GM11168 (cell line): ENCODE data around the gene POLK.
"Not testable (repeated sequence)": the region's sequence is repeated elsewhere in the genome, so short reads cannot be mapped to it uniquely, and the experiment has no call there.

Source experiments
- in situ Hi-C: fragments of 300-500 bp; cut with MboI; formaldehyde crosslinking; loops from one replicate; pipeline ENCODE4 v1.12.0; 2022; ENCODE audit warnings: low sequenced_read_pairs; ENCODE audit not compliant: unreplicated experiment

The POLK gene

DNA sequence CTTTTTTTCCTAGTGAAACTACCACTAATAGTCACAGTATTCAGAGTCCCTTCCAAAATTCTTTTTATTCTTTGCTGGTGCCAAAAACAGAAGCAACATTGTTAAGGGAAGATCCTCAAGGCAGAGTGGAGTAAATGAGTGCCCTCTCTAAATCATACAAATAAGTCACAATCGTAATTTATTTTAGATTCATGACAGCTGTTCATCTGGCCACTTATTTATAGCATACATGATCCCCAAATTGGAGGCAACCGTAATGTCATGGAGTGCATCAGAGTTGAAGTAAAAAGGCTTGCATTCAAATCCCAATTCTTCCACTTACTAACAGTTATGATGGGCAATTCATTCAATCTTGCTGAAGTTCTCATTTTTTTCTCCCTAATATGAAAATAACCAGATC, 33.4 kb downstream of the POLK start:
- in situ Hi-C loops: no loop called here

DNA sequence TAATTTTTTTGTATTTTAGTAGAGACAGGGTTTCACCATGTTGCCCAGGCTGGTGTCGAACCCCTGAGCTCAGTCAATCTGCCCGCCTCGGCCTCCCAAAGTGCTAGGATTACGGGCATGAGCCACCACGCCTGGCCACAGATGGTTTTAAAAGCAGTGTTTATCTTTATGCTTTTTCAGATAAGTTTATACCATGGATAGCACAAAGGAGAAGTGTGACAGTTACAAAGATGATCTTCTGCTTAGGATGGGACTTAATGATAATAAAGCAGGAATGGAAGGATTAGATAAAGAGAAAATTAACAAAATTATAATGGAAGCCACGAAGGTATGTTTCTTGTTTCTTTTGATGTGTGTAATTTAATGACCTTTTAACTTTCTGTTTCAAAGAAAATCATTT, 35.1 kb downstream of the POLK start:
- in situ Hi-C loops: no loop called here

DNA sequence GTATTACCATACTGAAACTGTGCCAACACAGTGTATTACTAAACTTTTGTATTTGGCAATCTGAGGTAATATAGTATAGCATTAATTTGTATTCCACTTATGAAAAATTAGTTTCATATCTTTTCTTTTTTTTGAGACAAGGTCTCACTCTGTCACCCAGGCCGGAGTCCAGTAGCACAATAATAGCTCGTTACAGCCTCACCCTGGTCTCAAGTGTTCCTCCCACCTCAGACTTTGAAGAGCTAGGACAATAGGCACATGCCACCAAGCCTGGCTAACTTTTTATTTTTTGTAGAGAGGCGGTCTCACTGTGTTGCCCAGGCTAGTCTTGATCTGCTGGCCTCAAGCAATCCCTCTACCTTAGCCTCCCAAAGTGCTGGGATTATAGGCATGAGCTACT, 36.1 kb downstream of the POLK start:
- in situ Hi-C loops: no loop called here

DNA sequence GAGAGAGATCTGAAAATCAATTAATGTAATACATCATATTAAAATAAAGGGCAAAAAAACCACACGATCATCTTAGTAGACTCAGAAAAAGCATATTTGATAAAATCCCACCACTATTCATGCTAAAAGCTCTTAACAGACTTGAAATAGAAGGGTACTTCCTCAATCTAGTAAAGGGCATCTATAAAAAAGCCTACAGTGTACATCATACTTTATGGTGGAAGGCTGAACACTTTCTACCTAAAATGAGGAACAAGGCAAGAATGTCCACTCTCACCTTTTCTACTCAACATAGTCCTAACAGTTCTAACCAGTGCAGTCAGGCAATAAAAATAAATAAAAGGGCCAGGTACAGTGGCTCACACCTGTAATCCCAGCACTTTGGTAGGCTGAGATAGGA, 38.9 kb downstream of the POLK start:
- in situ Hi-C loops: no loop called here

DNA sequence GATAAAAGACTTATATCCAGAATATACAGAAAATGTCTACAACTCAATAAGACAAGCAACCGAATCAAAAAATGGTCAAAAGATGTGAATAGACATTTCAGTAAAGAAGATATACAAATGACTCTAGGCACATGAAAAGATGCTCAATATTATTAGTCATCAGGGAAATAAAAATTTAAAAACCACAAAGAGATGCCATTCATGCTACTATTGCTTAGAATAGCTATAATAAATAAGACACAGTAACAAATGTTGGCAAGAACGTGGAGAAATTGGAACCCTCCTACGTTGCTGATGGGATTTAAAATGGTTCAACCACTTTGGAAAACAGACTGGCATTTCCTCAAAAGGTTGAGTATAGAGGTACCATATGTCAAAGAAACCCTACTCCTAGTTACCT, 39.8 kb downstream of the POLK start:
- in situ Hi-C loops: no loop called here

DNA sequence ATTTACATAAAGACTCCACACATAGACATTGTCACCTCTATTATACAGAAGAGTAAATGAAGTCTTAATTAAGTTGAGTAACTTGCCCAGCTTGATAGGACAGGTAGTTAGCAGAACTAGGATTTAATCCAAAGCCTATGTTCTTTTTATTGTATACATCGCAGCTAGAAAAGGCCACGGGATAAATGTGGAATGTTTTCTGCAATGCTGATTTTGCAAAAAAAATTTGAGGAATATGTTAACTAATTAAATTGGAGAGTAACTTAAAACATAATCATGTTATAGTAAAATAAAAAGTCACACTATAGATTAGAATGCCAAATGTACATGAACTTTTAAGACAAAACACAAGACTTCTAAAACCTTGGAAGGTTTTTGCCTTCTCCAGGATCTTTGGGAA, 41.1 kb downstream of the POLK start:
- in situ Hi-C loops: no loop called here

DNA sequence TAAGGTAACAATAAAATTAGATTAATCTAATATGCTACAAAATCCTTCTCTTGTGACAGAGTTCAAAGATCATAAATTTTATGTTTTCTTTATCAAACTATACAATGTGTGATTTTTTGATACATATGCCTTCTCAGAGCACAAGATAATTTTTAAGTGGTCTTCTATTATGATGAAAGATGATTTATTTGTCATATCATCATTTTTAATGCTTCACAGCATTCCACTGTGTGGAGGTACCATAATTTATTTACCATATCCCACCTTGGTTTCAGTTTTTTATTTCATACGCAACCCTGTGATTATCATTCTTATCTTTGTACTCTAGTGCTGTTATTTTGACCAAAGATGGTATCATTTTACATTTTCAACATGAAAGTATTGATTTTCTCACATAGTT, 41.7 kb downstream of the POLK start:
- in situ Hi-C loops: no loop called here

DNA sequence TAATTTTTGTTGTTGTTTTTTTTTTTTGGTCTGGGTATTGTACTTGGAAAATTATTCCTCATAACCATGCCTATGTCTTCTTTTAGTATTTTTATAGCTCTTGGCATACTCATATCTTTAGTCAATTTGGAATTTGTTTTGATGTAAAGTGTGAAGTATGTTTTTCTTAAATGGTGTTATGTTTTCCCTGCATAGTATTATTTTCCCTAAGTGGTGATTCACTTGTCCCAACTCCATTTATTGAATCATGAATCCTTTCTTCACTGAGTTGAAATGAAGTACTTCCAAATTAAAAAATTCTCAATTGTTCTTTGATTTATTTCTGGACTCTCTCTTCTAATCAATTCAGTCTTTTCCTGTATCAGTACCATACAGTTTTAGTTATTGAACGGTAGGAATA, 46.5 kb downstream of the POLK start:
- in situ Hi-C loops: no loop called here

DNA sequence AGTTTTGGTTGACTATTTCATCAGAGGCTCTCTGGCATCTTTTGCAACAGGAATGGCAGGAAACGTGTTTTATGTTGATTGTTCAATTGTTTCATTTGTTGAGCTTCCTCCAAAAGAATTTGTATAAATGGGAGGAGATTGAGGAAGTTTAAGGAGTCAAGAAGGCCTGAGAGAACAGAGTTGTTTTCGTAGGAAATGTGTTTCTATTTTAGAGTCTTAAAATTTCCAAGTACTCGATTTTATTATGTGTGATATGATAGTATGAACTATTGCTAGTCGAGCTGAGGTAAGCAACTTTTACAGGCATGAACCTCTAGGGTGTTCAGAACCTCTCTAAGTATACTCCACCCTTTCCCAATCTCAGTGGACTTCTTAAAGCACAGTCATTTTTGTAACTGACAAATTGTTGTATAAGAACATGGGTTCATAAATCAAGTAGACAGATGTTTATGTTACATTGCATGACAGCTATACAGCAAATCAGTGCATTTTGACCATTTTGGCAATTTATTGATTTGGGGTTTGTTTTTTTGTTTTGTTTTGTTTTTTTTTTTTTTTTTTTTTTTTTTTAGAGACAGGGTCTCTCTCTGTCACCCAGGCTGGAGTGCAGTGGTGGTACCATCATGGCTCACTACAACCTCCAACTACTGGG, 47.4 kb downstream of the POLK start:
- in situ Hi-C loops: no loop called here

DNA sequence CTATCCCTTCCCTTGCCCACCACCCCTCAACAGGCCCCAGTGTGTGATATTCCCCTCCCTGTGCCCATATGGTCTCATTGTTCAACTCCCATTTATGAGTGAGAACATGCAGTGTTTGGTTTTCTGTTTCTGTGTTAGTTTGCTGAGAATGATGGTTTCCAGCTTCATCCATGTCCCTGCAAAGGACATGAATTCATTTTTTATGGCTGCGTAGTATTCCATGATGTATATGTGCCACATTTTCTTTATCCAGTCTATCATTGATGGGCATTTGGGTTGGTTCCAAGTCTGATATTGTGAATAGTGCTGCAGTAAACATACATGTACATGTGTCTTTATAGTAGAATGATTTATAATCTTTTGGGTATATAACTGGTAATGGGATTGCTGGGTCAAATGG, 49.0 kb downstream of the POLK start:
- in situ Hi-C loops: not testable (repeated sequence)

DNA sequence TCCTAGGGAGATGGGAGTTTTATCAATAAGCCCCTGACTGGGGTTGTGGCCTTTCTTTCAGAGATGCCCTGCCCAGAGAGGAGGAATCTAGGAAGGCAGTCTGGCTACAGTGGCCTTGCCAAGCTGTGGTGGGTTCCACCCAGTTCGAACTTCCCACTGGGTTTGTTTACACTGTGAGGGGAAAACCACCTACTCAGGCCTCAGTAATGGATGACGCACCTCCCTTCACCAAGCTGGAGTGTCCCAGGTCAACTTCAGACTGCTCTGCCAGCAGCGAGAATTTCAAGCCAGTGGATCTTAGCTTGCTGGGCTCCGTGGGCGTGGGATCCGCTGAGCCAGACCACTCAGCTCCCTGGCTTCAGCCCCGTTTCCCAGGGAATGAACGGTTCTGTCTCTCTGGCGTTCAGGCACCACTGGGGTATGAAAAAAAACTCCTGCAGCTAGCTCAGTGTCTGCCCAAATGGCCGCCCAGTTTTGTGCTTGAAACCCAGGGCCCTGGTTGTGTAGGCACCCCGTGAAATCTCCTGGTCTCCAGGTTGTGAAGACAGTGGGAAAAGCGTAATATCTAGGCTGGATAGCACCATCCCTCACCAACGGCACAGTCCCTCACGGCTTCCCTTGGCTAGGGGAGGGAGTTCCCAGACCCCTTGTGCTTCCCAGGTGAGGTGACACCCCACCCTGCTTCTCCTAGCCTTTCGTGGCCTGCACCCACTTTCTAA, 54.5 kb downstream of the POLK start:
- in situ Hi-C loops: not testable (repeated sequence)

DNA sequence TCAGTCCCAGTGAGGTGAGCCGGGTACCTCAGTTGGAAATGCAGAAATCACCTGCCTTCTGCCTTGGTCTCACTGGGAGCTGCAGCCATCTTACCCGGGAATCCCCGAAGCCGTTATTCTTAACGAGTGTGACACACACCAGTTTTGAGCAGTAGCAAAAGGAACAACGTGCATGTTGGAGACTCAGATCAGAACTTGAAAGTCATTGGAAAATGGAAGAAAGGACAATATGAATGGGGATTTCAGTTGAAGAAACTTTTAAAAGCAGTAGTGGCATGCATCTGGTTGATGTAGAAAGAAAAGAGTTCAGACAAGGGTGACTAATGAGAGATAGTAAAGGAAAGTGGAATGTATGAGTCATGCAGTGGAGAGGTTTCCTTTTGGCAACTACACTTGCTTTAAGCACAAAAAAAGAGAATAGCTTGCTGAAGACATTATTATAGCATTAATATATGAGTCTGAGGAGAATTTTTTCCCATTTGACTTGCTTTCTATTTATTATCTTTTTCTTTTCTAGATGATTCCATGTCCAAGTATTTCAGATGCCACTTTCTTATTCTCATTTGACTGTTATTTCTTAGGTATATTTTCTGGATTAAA, 55.1 kb downstream of the POLK start:
- in situ Hi-C loops: no loop called here

DNA sequence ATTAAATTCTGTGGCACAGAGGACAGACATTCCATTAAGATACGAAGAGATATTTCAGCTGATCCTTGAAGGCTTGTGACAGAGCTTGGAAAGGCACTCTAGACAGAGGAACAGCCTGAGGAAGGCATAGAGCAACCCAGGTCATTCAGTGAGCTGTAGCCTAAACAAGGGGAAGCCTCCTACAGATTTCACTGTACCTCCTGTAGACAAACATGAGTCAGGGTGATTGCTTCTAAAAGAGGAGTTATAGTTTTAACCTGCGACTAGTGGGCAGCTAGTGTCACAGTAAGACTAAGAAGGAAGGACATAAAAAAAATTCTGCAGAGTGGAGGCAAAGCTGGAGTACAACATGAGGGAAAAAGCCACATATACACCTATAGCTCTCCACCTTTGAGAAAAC, 56.0 kb downstream of the POLK start:
- in situ Hi-C loops: no loop called here

DNA sequence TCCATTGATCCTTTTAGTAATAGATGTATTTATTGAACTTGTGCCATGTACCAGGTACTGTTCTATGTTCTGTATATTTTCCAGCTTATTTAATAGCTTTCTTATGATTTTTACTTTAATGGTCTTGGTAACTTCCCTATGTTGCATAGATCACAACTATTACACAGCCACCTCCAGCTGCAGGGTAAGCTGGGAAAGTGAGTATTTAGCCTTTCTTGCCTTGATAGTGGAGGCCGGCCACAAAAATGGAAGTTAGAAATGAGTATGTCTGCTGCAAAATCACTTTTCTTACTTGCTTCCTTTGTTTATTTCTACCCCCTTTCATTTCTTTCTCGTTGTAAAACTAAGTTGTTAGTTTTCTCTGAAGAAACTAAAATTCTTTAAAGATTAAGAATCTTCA, 56.5 kb downstream of the POLK start:
- in situ Hi-C loops: no loop called here

DNA sequence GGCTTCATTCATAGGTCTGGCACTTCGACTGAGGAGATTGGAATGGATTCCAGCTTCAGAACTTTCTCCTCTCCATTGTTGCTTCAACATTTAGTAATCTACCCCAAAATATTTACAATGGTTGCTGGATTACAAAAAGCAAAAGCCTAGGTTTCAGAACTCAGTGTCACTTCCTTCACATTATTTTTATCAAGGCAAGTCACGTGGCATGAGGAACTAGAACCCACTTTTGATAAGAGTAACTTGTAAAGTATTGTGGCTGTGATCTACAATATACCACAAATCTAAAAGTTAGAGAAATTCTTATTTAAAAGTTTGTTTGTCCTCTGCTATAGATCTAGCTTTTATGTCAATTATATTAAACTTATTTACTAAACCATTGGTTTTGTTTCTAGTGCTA, 59.9 kb downstream of the POLK start:
- in situ Hi-C loops: no loop called here

DNA sequence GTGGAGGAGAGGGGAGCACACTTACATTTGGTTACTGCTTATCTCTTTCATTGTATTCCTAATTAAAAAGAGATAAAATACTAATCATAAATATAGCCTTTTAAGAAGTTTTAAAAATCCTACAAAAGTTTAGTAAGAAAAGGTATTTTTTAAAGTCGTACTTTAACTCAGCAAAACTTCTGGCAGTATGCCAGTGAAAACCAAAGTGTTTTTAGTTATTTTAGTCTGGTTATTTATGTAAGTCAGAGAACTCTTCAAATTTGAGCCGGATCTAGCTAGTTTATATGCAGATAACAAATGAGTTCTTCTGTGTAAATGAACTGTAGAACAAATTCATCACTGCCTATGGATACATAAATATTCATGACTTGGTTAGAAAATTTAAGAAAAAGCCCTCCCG, 63.1 kb downstream of the POLK start:
- in situ Hi-C loops: no loop called here

DNA sequence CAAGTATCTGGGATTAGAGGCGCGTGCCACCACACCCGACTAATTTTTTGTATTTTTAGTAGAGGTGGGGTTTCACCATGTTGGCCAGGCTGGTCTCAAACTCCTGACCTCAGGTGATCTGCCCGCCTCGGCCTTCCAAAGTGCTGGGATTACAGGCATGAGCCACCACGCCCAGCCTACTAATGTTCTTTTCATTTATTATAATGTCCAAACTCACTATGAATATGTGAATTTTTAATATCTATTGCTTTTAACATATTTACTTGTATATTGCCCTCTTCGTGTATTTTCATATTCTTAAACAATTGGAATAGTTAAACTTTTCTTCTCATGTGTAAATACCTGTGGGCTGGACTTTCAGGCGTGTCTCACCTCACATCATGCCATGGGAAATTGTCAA, 66.6 kb downstream of the POLK start:
- in situ Hi-C loops: not testable (repeated sequence)

DNA sequence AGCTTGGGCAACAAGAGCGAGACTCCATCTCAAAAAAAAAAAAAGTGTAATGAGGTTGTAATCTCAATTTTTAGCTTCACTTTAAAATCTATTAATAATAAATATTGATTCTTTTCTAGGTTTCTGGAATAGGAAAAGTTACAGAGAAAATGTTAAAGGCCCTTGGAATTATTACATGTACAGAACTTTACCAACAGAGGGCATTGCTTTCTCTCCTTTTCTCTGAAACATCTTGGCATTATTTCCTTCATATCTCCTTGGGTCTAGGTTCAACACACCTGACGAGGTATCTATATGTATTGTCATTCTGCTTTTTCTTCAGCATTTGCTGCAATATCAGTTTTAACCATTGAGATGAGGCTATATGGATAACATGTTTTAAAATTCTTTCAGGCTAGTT, 73.0 kb downstream of the POLK start:
- in situ Hi-C loops: no loop called here

DNA sequence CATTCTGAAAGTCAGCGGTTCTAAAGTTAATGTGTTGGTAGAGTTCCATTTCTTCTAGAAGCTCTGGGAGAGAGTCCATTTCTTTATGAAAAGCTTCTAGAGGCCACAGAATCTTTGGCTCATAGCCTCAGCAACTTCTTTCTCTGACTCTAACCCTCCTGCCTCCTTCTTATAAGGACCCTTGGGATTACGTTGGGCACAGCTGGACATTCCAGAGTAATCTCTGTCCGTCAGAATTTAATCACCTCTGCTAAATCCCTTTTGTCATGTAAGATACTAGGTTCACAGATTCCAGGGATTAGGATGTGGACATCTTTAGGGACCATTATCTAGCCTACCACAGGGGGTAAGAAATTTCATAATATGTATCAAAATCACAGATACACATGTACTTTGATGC, 77.0 kb downstream of the POLK start:
- in situ Hi-C loops: no loop called here

DNA sequence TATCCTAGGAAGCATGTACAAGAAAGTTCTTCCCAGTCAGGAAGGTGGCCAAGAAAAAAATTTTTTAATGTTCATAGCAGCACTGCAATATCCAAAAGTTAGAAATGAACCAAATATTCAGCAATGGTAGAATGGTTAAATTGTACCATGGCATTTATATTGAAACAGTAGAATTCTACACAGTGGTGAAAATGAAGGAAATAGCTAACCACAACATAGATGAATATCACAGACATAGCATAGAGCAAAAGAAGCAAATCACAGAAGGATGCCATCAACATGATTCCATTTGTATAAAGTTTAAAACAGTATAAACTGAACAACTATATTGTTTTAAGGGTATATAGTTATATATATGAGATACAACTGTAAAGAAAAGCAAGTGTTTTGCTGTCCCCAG, 88.8 kb downstream of the POLK start:
- in situ Hi-C loops: no loop called here

DNA sequence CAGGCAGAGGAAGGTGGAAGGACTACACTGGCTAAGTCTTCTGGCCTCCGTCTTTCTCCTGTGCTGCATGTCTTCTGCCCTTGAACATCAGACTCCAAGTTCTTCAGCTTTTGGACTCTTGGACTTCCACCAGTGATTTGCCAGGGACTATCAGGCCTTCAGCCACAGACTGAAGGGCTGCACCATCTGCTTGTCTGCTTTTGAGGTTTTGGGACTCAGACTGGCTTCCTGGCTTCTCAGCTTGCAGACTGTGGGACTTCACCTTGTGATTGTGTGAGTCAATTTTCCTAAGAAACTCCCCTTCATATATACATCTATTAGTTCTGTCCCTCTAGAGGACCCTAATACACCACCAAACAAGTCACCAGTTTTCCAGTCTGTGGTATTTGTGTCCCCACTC, 89.9 kb downstream of the POLK start:
- in situ Hi-C loops: no loop called here

DNA sequence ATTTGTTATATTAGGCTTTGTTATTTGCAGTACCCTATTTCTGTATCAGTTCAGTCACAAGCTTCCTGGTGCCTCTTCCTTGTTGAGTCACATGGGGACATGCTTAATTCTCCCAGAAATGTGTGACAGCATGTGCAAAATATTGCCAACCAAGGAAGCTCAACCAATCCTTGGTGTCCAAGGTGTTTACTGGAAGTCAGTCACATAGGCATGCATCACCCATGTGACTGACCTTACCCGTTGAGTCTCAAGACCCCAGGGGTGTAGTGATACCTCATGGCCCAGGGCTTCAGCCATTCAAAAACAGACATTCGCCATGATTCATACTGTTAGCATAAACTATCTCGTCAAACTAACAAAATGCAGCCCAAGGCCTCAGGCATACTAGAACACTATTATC, 90.3 kb downstream of the POLK start:
- in situ Hi-C loops: no loop called here
